IMR-90 (cell line): Measurements from ENCODE around the gene MSMP. TPM values are rescaled to one million over a fixed set of nuclear protein-coding genes. Genes with fewer than 3 reads are reported as not detected.

Source experiments
- ATAC-seq: fragments of 200-7000 bp; cut with Tn5 transposase; 2 replicates; pipeline ENCODE4 v1.9.1; 2020; ENCODE audit warnings: low read depth, mild to moderate bottlenecking, moderate library complexity
- BruUV-seq: library from RNA; stranded (reverse); fragments of 400-500 nt; replicated peaks from 2 replicates; lab custom pipeline; 2021; lab: Mats Ljungman, UMichigan
- CTCF ChIA-PET: fragments of 300-600 bp; formaldehyde crosslinking; extraction: SDS; loops from one replicate; lab custom pipeline; 2021; ENCODE audit warnings: antibody characterized with exemption; lab: Yijun Ruan, JAX
- POLR2A ChIA-PET: fragments of 300-600 bp; sonication (Branson Sonifier 250); formaldehyde crosslinking; loops from one replicate; lab custom pipeline; 2022; ENCODE audit warnings: antibody characterized with exemption; ENCODE audit not compliant: unreplicated experiment; lab: Charles Lee
- DNase-seq: peaks from one replicate; pipeline ENCODE4 v3.0.0; 2013
- H2AFZ ChIP-seq: replicated peaks from 2 replicates; pipeline ENCODE3; 2013; ENCODE audit warnings: low read length, mild to moderate bottlenecking; ENCODE audit not compliant: poor library complexity
- H2AK5ac ChIP-seq: 2 replicates; pipeline ENCODE4 v1.6.1; 2013; ENCODE audit warnings: low read depth, low read length, inconsistent platforms
- H2AK9ac ChIP-seq: replicated peaks from 2 replicates; pipeline ENCODE3; 2013; ENCODE audit warnings: mild to moderate bottlenecking, low read depth, low read length, moderate library complexity; ENCODE audit not compliant: poor library complexity
- H2BK120ac ChIP-seq: 2 replicates; pipeline ENCODE4 v1.6.1; 2013; ENCODE audit warnings: low read depth, low read length, inconsistent platforms
- H2BK15ac ChIP-seq: 3 replicates; pipeline ENCODE4 v1.6.1; 2013; ENCODE audit warnings: low read depth, low read length, inconsistent platforms
- H2BK20ac ChIP-seq: 2 replicates; pipeline ENCODE4 v1.6.1; 2013; ENCODE audit warnings: low read depth, mild to moderate bottlenecking, inconsistent platforms, low read length, moderate library complexity
- H2BK5ac ChIP-seq: 2 replicates; pipeline ENCODE4 v1.6.1; 2013; ENCODE audit warnings: mild to moderate bottlenecking, low read depth, low read length, inconsistent platforms; ENCODE audit not compliant: poor library complexity, severe bottlenecking
- H3K14ac ChIP-seq: replicated peaks from 2 replicates; pipeline ENCODE4 v1.6.1; 2013; ENCODE audit warnings: low read depth, low read length, inconsistent platforms
- H3K18ac ChIP-seq: 2 replicates; pipeline ENCODE4 v1.6.1; 2013; ENCODE audit warnings: low read depth, low read length, control low read depth
- H3K23ac ChIP-seq: 2 replicates; pipeline ENCODE4 v1.6.1; 2013; ENCODE audit warnings: low read depth, low read length, inconsistent platforms
- H3K27ac ChIP-seq: 2 replicates; pipeline ENCODE4 v1.5.1; 2013; ENCODE audit warnings: mild to moderate bottlenecking, control low read depth, low read length; ENCODE audit not compliant: insufficient read depth
- H3K27me3 ChIP-seq: 2 replicates; pipeline ENCODE4 v1.6.1; 2013; ENCODE audit warnings: low read length; ENCODE audit not compliant: control insufficient read depth, insufficient read depth
- H3K36me3 ChIP-seq: 2 replicates; pipeline ENCODE4 v1.6.1; 2013; ENCODE audit warnings: low read length, mixed read lengths; ENCODE audit not compliant: control insufficient read depth, insufficient read depth
- H3K4ac ChIP-seq: 2 replicates; pipeline ENCODE4 v1.6.1; 2013; ENCODE audit warnings: low read depth, low read length, inconsistent platforms
- H3K4me1 ChIP-seq: 2 replicates; pipeline ENCODE4 v1.6.1; 2013; ENCODE audit warnings: low read length, mixed read lengths; ENCODE audit not compliant: control insufficient read depth, insufficient read depth
- H3K4me2 ChIP-seq: 2 replicates; pipeline ENCODE4 v1.6.1; 2013; ENCODE audit warnings: low read depth, mild to moderate bottlenecking, control low read depth, low read length, moderate library complexity
- H3K4me3 ChIP-seq: 2 replicates; pipeline ENCODE4 v1.5.1; 2013; ENCODE audit warnings: low read depth, mild to moderate bottlenecking, control low read depth, low read length, moderate library complexity; ENCODE audit not compliant: insufficient read depth
- H3K56ac ChIP-seq: 2 replicates; pipeline ENCODE4 v1.6.1; 2013; ENCODE audit warnings: low read length, inconsistent platforms; ENCODE audit not compliant: insufficient read depth; ENCODE audit errors: extremely low read depth
- H3K79me1 ChIP-seq, 2 experiments: 2 replicates each; pipeline ENCODE4 v1.6.1; 2013; ENCODE audit warnings: low read length in 2 of 2, inconsistent platforms in 1 of 2, low read depth in 1 of 2
- H3K9ac ChIP-seq: 2 replicates; pipeline ENCODE4 v1.6.1; 2013; ENCODE audit warnings: low read depth, low read length, control low read depth
- H3K9me1 ChIP-seq: 2 replicates; pipeline ENCODE4 v1.6.1; 2013; ENCODE audit warnings: low read length, inconsistent platforms; ENCODE audit not compliant: insufficient read depth
- H3K9me3 ChIP-seq: 2 replicates; pipeline ENCODE4 v1.6.1; 2013; ENCODE audit warnings: low read length; ENCODE audit not compliant: control insufficient read depth, insufficient read depth
- H4K20me1 ChIP-seq: 2 replicates; pipeline ENCODE4 v1.6.1; 2013; ENCODE audit warnings: low read length, inconsistent platforms; ENCODE audit not compliant: insufficient read depth
- H4K5ac ChIP-seq: 2 replicates; pipeline ENCODE4 v1.6.1; 2013; ENCODE audit warnings: mild to moderate bottlenecking, low read depth, low read length, control low read depth
- H4K8ac ChIP-seq, 2 experiments: 2 replicates each; pipeline ENCODE4 v1.6.1; 2013; ENCODE audit warnings: low read depth in 2 of 2, low read length in 2 of 2, control low read depth in 1 of 2, inconsistent platforms in 1 of 2
- H4K91ac ChIP-seq: 2 replicates; pipeline ENCODE4 v1.6.1; 2013; ENCODE audit warnings: low read depth, low read length, inconsistent platforms; ENCODE audit not compliant: insufficient read depth
- BHLHE40 ChIP-seq: fragments of 150-350 bp; IDR thresholded peaks from 2 replicates; pipeline ENCODE4 v1.6.1; 2016; ENCODE audit warnings: mild to moderate bottlenecking, low read depth, low read length
- CEBPB ChIP-seq: IDR thresholded peaks from 2 replicates; pipeline ENCODE4 v1.6.1; 2012; ENCODE audit warnings: low read depth, low read length, improper control_type of control experiment
- CTCF ChIP-seq: conservative IDR thresholded peaks from 2 replicates; pipeline ENCODE4 v1.5.1; 2012; ENCODE audit warnings: mild to moderate bottlenecking, low read depth, low read length, improper control_type of control experiment
- ELK1 ChIP-seq: fragments of 150-350 bp; IDR thresholded peaks from 2 replicates; pipeline ENCODE4 v1.6.1; 2016; ENCODE audit warnings: low read depth, mild to moderate bottlenecking, low read length, moderate library complexity, borderline replicate concordance
- FOS ChIP-seq: fragments of 150-350 bp; IDR thresholded peaks from 2 replicates; pipeline ENCODE4 v1.6.1; 2016; ENCODE audit warnings: low read depth, low read length
- MAFK ChIP-seq: IDR thresholded peaks from 2 replicates; pipeline ENCODE4 v1.6.1; 2012; ENCODE audit warnings: low read depth, low read length, improper control_type of control experiment
- MAZ ChIP-seq: IDR thresholded peaks from 2 replicates; pipeline ENCODE4 v1.6.1; 2012; ENCODE audit warnings: low read depth, mild to moderate bottlenecking, low read length, improper control_type of control experiment, moderate library complexity, borderline replicate concordance
- MXI1 ChIP-seq: IDR thresholded peaks from 2 replicates; pipeline ENCODE4 v1.6.1; 2012; ENCODE audit warnings: low read depth, mild to moderate bottlenecking, low read length, moderate library complexity, borderline replicate concordance
- NFE2L2 ChIP-seq: fragments of 150-350 bp; IDR thresholded peaks from 2 replicates; pipeline ENCODE4 v1.6.1; 2016; ENCODE audit warnings: low read depth, mild to moderate bottlenecking, low read length
- POLR2A ChIP-seq: IDR thresholded peaks from 2 replicates; pipeline ENCODE4 v1.6.1; 2012; ENCODE audit warnings: mild to moderate bottlenecking, low read depth, low read length
- RAD21 ChIP-seq: IDR thresholded peaks from 2 replicates; pipeline ENCODE4 v1.6.1; 2012; ENCODE audit warnings: low read length, improper control_type of control experiment
- RCOR1 ChIP-seq: IDR thresholded peaks from 2 replicates; pipeline ENCODE4 v1.6.1; 2012; ENCODE audit warnings: mild to moderate bottlenecking, low read length, improper control_type of control experiment; ENCODE audit not compliant: insufficient replicate concordance
- RFX5 ChIP-seq: IDR thresholded peaks from 2 replicates; pipeline ENCODE4 v1.8.0; 2012; ENCODE audit warnings: low read depth, mild to moderate bottlenecking, low read length, moderate library complexity
- SMC3 ChIP-seq: fragments of 150-350 bp; IDR thresholded peaks from 2 replicates; pipeline ENCODE4 v1.6.1; 2016; ENCODE audit warnings: low read depth, mild to moderate bottlenecking, antibody characterized with exemption, low read length, moderate library complexity
- USF2 ChIP-seq: fragments of 150-350 bp; IDR thresholded peaks from 2 replicates; pipeline ENCODE4 v1.6.1; 2017; ENCODE audit warnings: mild to moderate bottlenecking, antibody characterized with exemption, low read length, low read depth
- WGBS, 2 experiments: methylation state at CpG; one replicate each; pipeline versions ENCODE4 v1.1.5 to v1.1.7; 2013; ENCODE audit warnings: missing lambda C conversion rate in 2 of 2; ENCODE audit not compliant: insufficient read length in 1 of 2; ENCODE audit errors: extremely low coverage in 2 of 2; 5-methylcytosine and 5-hydroxymethylcytosine counted together
- dilution Hi-C: fragments of 300-500 bp; cut with HindIII; formaldehyde crosslinking; loops from one replicate; pipeline ENCODE4 v1.14.3; 2018; ENCODE audit warnings: low sequenced_read_pairs; ENCODE audit not compliant: unreplicated experiment
- in situ Hi-C: fragments of 300-500 bp; cut with MboI; formaldehyde crosslinking; loops from 3 replicates; pipeline ENCODE4 v1.14.3; 2019; ENCODE audit warnings: low sequenced_read_pairs, inconsistent platforms, mixed read lengths
- intact Hi-C: fragments of 100-400 bp; cut with micrococcal nuclease; formaldehyde crosslinking; loops from 2 replicates; pipeline ENCODE4 v1.10.0; 2022
- polyA plus RNA-seq, 3 experiments: library from polyadenylated mRNA; depleted of rRNA; stranded (reverse); fragments of >200 nt; gene quantifications; 2 replicates each; pipeline ENCODE4 v1.2.3, GENCODE V29; 2012; ENCODE audit warnings: low replicate concordance in 1 of 3
- total RNA-seq: library from RNA; depleted of rRNA; stranded (reverse); fragments of >200 nt; gene quantifications from 2 replicates; pipeline ENCODE4 v1.2.3, GENCODE V29; 2012

The MSMP gene
- total and polyA plus RNA-seq, 2 of the 4 experiments (the other 2 are of a cell fraction): not detected

- H4K8ac ChIP-seq: no peak overlapping the region
- no peak overlapping the region for H2AK5ac ChIP-seq
- H2BK5ac ChIP-seq: no peak overlapping the region
- no peak overlapping the region for H2BK15ac ChIP-seq
- H2AFZ ChIP-seq: no peak overlapping the region
- DNase-seq (no peak), ATAC-seq (no peak)
- H3K4me3 ChIP-seq: no peak overlapping the region
- POLR2A ChIA-PET: no interaction called here
- H3K9ac ChIP-seq: no peak overlapping the region
- no peak overlapping the region for H2AK9ac ChIP-seq
- dilution Hi-C loops (no loop called here), intact Hi-C loops (no loop called here), in situ Hi-C loops (no loop called here)
- no peak overlapping the region for H3K18ac ChIP-seq
- H2BK120ac ChIP-seq: no peak overlapping the region
- no peak overlapping the region for H3K23ac ChIP-seq
- no peak overlapping the region for H3K14ac ChIP-seq
- no TSS peak for BruUV-seq
- WGBS, 2 experiments: no CpG with 5 or more reads among the region's 5 CpGs
- no peak overlapping the region for H3K4ac ChIP-seq
- H4K20me1 ChIP-seq: peaks cover 2% of the 10 kb centered on the region
- H3K27ac ChIP-seq: no peak overlapping the region
- TF ChIP-seq RCOR1 (no peak), FOS (no peak), ELK1 (no peak), USF2 (no peak), RFX5 (no peak), POLR2A (no peak), MAZ (no peak), MXI1 (no peak), BHLHE40 (no peak), NFE2L2 (no peak), CTCF (no peak), RAD21 (no peak), SMC3 (no peak), CEBPB (no peak), MAFK (no peak)
- H3K9me1 ChIP-seq: peaks cover 9% of the 10 kb centered on the region
- H4K91ac ChIP-seq: no peak overlapping the region
- H3K27me3 ChIP-seq: peaks cover 2% of the 10 kb centered on the region; the same call in 1 of the 2 replicates
- no peak overlapping the region for H2BK20ac ChIP-seq
- H3K4me1 ChIP-seq: peaks cover 13% of the 10 kb centered on the region
- H3K79me1 ChIP-seq: peaks cover 17 to 23% of the 10 kb centered on the region in 2 experiments
- H3K9me3 ChIP-seq: no peaks in the 10 kb centered on the region
- H3K56ac ChIP-seq: no peak overlapping the region
- no peak overlapping the region for H4K5ac ChIP-seq
- peaks cover 40% of the 10 kb centered on the region for H3K36me3 ChIP-seq
- CTCF ChIA-PET: no interaction called here
- no peak overlapping the region for H3K4me2 ChIP-seq
These were observed 610 bp downstream of the MSMP start for GRCh38 chr9:35753466-35753865.
